Heart left ventricle (tissue), 16 donors: ENCODE data around the gene C8G. TPM values are rescaled to one million over a fixed set of nuclear protein-coding genes. Genes with fewer than 3 reads are reported as not detected.

Source experiments
- ATAC-seq, 4 donors: fragments of 200-7000 bp; cut with Tn5 transposase; one replicate each; pipeline ENCODE4 v1.9.1; 2020 to 2022; ENCODE audit warnings: moderate library complexity in 4 of 4, mild to moderate bottlenecking in 3 of 4, moderate number of reproducible peaks in 1 of 4
- DNase-seq, 5 donors: peaks; one replicate each; pipeline ENCODE4 v3.0.0-alpha.2; 2020
- H3K27ac ChIP-seq, 12 donors: fragments of 200-600 bp; sonication (generic) in 4 of 12; one replicate each; pipeline versions ENCODE4 v1.5.0 to v1.8.0; 2016 to 2022; ENCODE audit warnings: mild to moderate bottlenecking in 2 of 12
- H3K27me3 ChIP-seq, 9 donors: fragments of 200-600 bp; sonication (generic) in 2 of 9; one replicate each; pipeline versions ENCODE4 v1.5.1 to v1.8.0; 2016 to 2022; ENCODE audit warnings: mild to moderate bottlenecking in 3 of 9
- H3K36me3 ChIP-seq, 9 donors: fragments of 200-600 bp; sonication (generic) in 2 of 9; one replicate each; pipeline versions ENCODE4 v1.5.0 to v1.8.0; 2018 to 2022; ENCODE audit warnings: mild to moderate bottlenecking in 2 of 9
- H3K4me1 ChIP-seq, 12 donors: fragments of 200-600 bp; sonication (generic) in 4 of 12; one replicate each; pipeline versions ENCODE4 v1.5.0 to v1.8.0; 2016 to 2022; ENCODE audit warnings: mild to moderate bottlenecking in 3 of 12
- H3K4me3 ChIP-seq, 12 donors: fragments of 200-600 bp; sonication (generic) in 4 of 12; one replicate each; pipeline versions ENCODE4 v1.5.0 to v1.8.0; 2017 to 2022; ENCODE audit warnings: mild to moderate bottlenecking in 9 of 12, moderate library complexity in 4 of 12
- H3K9me3 ChIP-seq, 12 donors: fragments of 200-600 bp; sonication (generic) in 4 of 12; one replicate each; pipeline versions ENCODE4 v1.5.0 to v1.8.0; 2016 to 2022; ENCODE audit warnings: mild to moderate bottlenecking in 1 of 12
- CTCF ChIP-seq, 12 donors: fragments of 200-600 bp; sonication (generic) in 4 of 12; IDR thresholded peaks; one replicate each; pipeline versions ENCODE4 v1.5.0 to v1.8.0; 2018 to 2022; ENCODE audit warnings: antibody characterized with exemption in 12 of 12, mild to moderate bottlenecking in 5 of 12
- POLR2A ChIP-seq, 2 donors: fragments of 450-650 bp; IDR thresholded peaks; one replicate each; pipeline ENCODE4 v1.6.1; 2017; ENCODE audit warnings: antibody characterized with exemption in 2 of 2, mild to moderate bottlenecking in 2 of 2, moderate library complexity in 2 of 2
- WGBS, 4 donors: extraction: QIAGEN DNeasy Blood & Tissue Kit in 2 of 4; methylation state at CpG; one replicate each; pipeline versions ENCODE4 v1.1.5 to v1.1.7; 2013 to 2018; 5-methylcytosine and 5-hydroxymethylcytosine counted together
- intact Hi-C, 10 donors: fragments of 100-400 bp; cut with DNase I; formaldehyde crosslinking; loops; one replicate each; pipeline versions ENCODE4 v1.11.1 to v1.14.2; 2022
- polyA plus RNA-seq, 2 donors: library from polyadenylated mRNA; stranded (reverse); fragments of 200-250 nt; gene quantifications; one replicate each; pipeline ENCODE4 v1.2.3, GENCODE V29; 2013
- total RNA-seq, 9 donors: library from RNA; depleted of rRNA in 2 of 9; stranded (reverse); fragments of >200 nt in 2 of 9; fragmentation: NEBNext Ultra II Directional in 3 of 9; extraction: Animal tissue kit (Norgen Biotek cat#: 25700) in 3 of 9; gene quantifications; one replicate each; pipeline versions ENCODE4 v1.1.0 to v1.2.4, GENCODE V29; 2016 to 2023
- donor health status: ischemic (EF 13 %, LVEDD 7.1; RV severe dilation, severe dysfunction).
- donor health status: healthy with polysubstance abuse.
- donor health status: DM: no; HTN: yes; CAD: no.
- donor health status: DM: no; HTN: no; CAD: no.
- donor health status: ischemic (EF 25% LVEDD 6.9; RV normal size, moderate dysfunction).
- donor health status: ischemic (EF 25% LVEDD 5.7; RV mildly dilated, moderate dysfunction).
- donor health status: healthy.
- donor health status: DM: yes; HTN: yes; CAD: no.
- donor health status: ischemic (EF 35%, LVEDD 5.7; RV mildly dilated, moderate dysfunction).
- donor health status: nonischemic (EF 11% LVEDD 7.7; RV severe dilation, severe dysfunction).
- donor health status: DM: yes; HTN: yes; CAD: no.
- donor health status: PGD.
- donor health status: ischemic (EF 29% LVEDD 5.4; RV normal size, mild dysfunction).
- donor health status: nonischemic (EF 23%, LVEDD 6.1; RV moderate dilation, normal function).

C8G gene
- total and polyA plus RNA-seq, 11 donors: 1.0 to 3.7 (median 1.5) TPM; not detected in 2

GRCh38 chr9:136941231-136942111 is 3.6 kb upstream of the C8G start:
- Histone ChIP-seq H3K9me3 (no peaks in the 10 kb centered on the region), H3K4me1 (peaks cover 7 to 46% (median 24%) of the 10 kb centered on the region in 12 donors), H3K4me3 (no peak overlapping the region), H3K27me3 (no peaks in the 10 kb centered on the region), H3K36me3 (peaks cover 7 to 48% (median 32%) of the 10 kb centered on the region in 9 donors), H3K27ac (peak overlapping the region in 6 of 12 donors; percentile 2 to 98 (median 90))
- ATAC-seq: no peak
- peak in 1 of 5 donors; percentile 32 for DNase-seq
- WGBS, 4 donors: 95 to 97% (median 96%) methylated on average over 30 to 55 of the region's 55 CpGs
- intact Hi-C loops: loop anchor here in 8 of 10 donors (2.0 to 5.0 kb wide), 10 partner anchors 39 to 149 kb away; partner anchors contain the start of genes PHPT1 (in 4 of the 8), EDF1 (in 3 of the 8), TMEM141 (in 3 of the 8) and MAMDC4 (in 2 of the 8)
- no peak for TF ChIP-seq CTCF (IDR thresholded peaks at IDR 0.05)
- TF ChIP-seq POLR2A (IDR thresholded peaks at IDR 0.05): no peak

- intact Hi-C loops: loop anchor here in 8 of 10 donors (5.0 kb wide), 9 partner anchors 40 to 150 kb away; partner anchors contain the start of genes EDF1 (in 3 of the 8), PHPT1 (in 3 of the 8), TMEM141 (in 3 of the 8) and MAMDC4 (in 2 of the 8)
- Histone ChIP-seq H3K27me3 (no peaks in the 10 kb centered on the region), H3K36me3 (peaks cover 7 to 45% (median 32%) of the 10 kb centered on the region in 9 donors), H3K9me3 (no peaks in the 10 kb centered on the region), H3K27ac (peak overlapping the region in 6 of 12 donors; percentile 2 to 98 (median 98)), H3K4me3 (peak overlapping the region in 2 of 12 donors; percentile 90 to 96), H3K4me1 (peaks cover 7 to 50% (median 24%) of the 10 kb centered on the region in 12 donors)
- no peak for TF ChIP-seq POLR2A (IDR thresholded peaks at IDR 0.05)
- ATAC-seq (no peak), DNase-seq (peak in 1 of 5 donors; percentile 29)
- 94 to 95% (median 94%) methylated on average over 31 to 60 of the region's 60 CpGs for WGBS, 4 donors
These were observed 2.7 kb upstream of the C8G start for GRCh38 chr9:136942112-136942880.

GRCh38 chr9:136942881-136943230 is 2.2 kb upstream of the C8G start:
- Histone ChIP-seq H3K4me1 (peaks cover 7 to 55% (median 26%) of the 10 kb centered on the region in 12 donors), H3K4me3 (peak overlapping the region in 10 of 12 donors; percentile 67 to 97 (median 92)), H3K27ac (peak overlapping the region in 8 of 12 donors; percentile 93 to 98 (median 98)), H3K36me3 (peaks cover 7 to 42% (median 32%) of the 10 kb centered on the region in 9 donors), H3K9me3 (no peaks in the 10 kb centered on the region), H3K27me3 (no peaks in the 10 kb centered on the region)
- WGBS, 4 donors: 89 to 94% (median 90%) methylated on average over 10 to 16 of the region's 16 CpGs
- ATAC-seq: no peak
- intact Hi-C loops: loop anchor here in 8 of 10 donors (5.0 kb wide), 9 partner anchors 41 to 151 kb away; partner anchors contain the start of genes EDF1 (in 3 of the 8), PHPT1 (in 3 of the 8), TMEM141 (in 3 of the 8) and MAMDC4 (in 2 of the 8)
- TF ChIP-seq POLR2A (IDR thresholded peaks at IDR 0.05): no peak
- no peak for TF ChIP-seq CTCF (IDR thresholded peaks at IDR 0.05)
- peak in 1 of 5 donors; percentile 48 for DNase-seq
